A549 (cell line): ENCODE data around the gene COMMD3. TPM values are rescaled to one million over a fixed set of nuclear protein-coding genes. Genes with fewer than 3 reads are reported as not detected.
A peak's percentile ranks its signal among the peaks of the same experiment; 100 is the strongest.

Experiments
- ATAC-seq, 2 experiments: fragments of 200-7000 bp in 1 of 2; fragments of >200 bp in 1 of 2; cut with Nextera tagmentation in 1 of 2; cut with Tn5 transposase in 1 of 2; 3 replicates each; pipeline versions ENCODE4 v1.8.0 to v1.9.1; 2018 to 2020; ENCODE audit warnings: mild to moderate bottlenecking in 1 of 2, moderate library complexity in 1 of 2
- CTCF ChIA-PET: fragments of 300-600 bp; sonication (Branson Sonifier 250); formaldehyde crosslinking; extraction: SDS; loops from one replicate; lab custom pipeline; 2021; ENCODE audit warnings: antibody characterized with exemption, inconsistent platforms; lab: Yijun Ruan, JAX
- POLR2A ChIA-PET: fragments of 350-600 bp; formaldehyde crosslinking; extraction: SDS; loops from one replicate; lab custom pipeline; 2021; ENCODE audit warnings: antibody characterized with exemption, inconsistent platforms; lab: Yijun Ruan, JAX
- DNase-seq, 2 experiments: peaks; one replicate each; pipeline versions ENCODE4 v3.0.0 to v3.0.0-alpha.2; 2011 to 2016; ENCODE audit warnings: low read depth in 1 of 2, low spot score in 1 of 2
- FAIRE-seq: peaks from 2 replicates; lab custom pipeline; 2011; peaks lifted over from hg19 to GRCh38; lab: Jason Lieb, UNC
- H3K27ac ChIP-seq, 2 experiments: fragments of >200 bp; sonication (Bioruptor Twin); formaldehyde crosslinking; 3 replicates each; pipeline ENCODE4 v1.5.1; 2016 to 2017
- H3K4me1 ChIP-seq: fragments of >200 bp; sonication (Bioruptor Twin); formaldehyde crosslinking; 3 replicates; pipeline ENCODE4 v1.6.1; 2016
- H3K4me2 ChIP-seq: fragments of >200 bp; sonication (Bioruptor Twin); formaldehyde crosslinking; 3 replicates; pipeline ENCODE4 v1.6.1; 2016
- H3K4me3 ChIP-seq: fragments of >200 bp; sonication (Bioruptor Twin); formaldehyde crosslinking; 3 replicates; pipeline ENCODE4 v1.5.1; 2016
- H3K9me3 ChIP-seq: fragments of >200 bp; sonication (Bioruptor Twin); formaldehyde crosslinking; 3 replicates; pipeline ENCODE4 v1.6.1; 2016
- BHLHE40 ChIP-seq: IDR thresholded peaks from 2 replicates; pipeline ENCODE4 v1.6.1; 2012; ENCODE audit warnings: low read depth, low read length, inconsistent platforms
- CEBPB ChIP-seq, 2 experiments: fragments of >200 bp in 1 of 2; sonication (Bioruptor Twin) in 1 of 2; formaldehyde crosslinking in 1 of 2; IDR thresholded peaks; 2 replicates each; pipeline ENCODE4 v1.6.1; 2012 to 2016
- EHF ChIP-seq: fragments of 250-450 bp; sonication (Bioruptor Pico); IDR thresholded peaks from 2 replicates; pipeline ENCODE4 v1.5.0; 2020; ENCODE audit warnings: mild to moderate bottlenecking
- EP300 ChIP-seq, 2 experiments: fragments of >200 bp; sonication (Bioruptor Twin); formaldehyde crosslinking; IDR thresholded peaks; 2 replicates in 1 of 2; 3 replicates in 1 of 2; pipeline ENCODE4 v1.6.1; 2016 to 2017
- HEYL ChIP-seq: fragments of 250-450 bp; sonication (Bioruptor Pico); IDR thresholded peaks from 2 replicates; pipeline ENCODE4 v1.8.0; 2021; ENCODE audit warnings: mild to moderate bottlenecking, moderate library complexity
- HOXB13 ChIP-seq: fragments of 250-450 bp; sonication (Bioruptor Pico); IDR thresholded peaks from 2 replicates; pipeline ENCODE4 v1.5.0; 2020; ENCODE audit warnings: low read depth, mild to moderate bottlenecking, moderate library complexity
- NFE2L2 ChIP-seq: fragments of 150-350 bp; conservative IDR thresholded peaks from 2 replicates; pipeline ENCODE4 v1.6.1; 2014; ENCODE audit warnings: low read length
- PHF8 ChIP-seq: fragments of 200-600 bp; sonication (generic); IDR thresholded peaks from 2 replicates; pipeline ENCODE4 v1.6.1; 2016; ENCODE audit warnings: low read depth, mild to moderate bottlenecking, antibody characterized with exemption, moderate library complexity, borderline replicate concordance
- POLR2AphosphoS2 ChIP-seq: conservative IDR thresholded peaks from 2 replicates; pipeline ENCODE4 v1.6.1; 2012; ENCODE audit warnings: low read length, improper control_type of control experiment, inconsistent platforms
- RAD21 ChIP-seq, 2 experiments: fragments of >200 bp in 1 of 2; sonication (Bioruptor Twin) in 1 of 2; formaldehyde crosslinking in 1 of 2; IDR thresholded peaks in 1 of 2; conservative IDR thresholded peaks in 1 of 2; 2 replicates in 1 of 2; 3 replicates in 1 of 2; pipeline ENCODE4 v1.6.1; 2012 to 2018; ENCODE audit warnings: inconsistent platforms in 1 of 2
- RCOR1 ChIP-seq: fragments of 150-350 bp; IDR thresholded peaks from 2 replicates; pipeline ENCODE4 v1.6.1; 2014; ENCODE audit warnings: antibody characterized with exemption, low read length, low read depth
- RFX5 ChIP-seq: fragments of 450-650 bp; IDR thresholded peaks from 2 replicates; pipeline ENCODE4 v1.7.1; 2014; ENCODE audit warnings: antibody characterized with exemption, mild to moderate bottlenecking, moderate library complexity
- RNF2 ChIP-seq: fragments of 200-600 bp; sonication (generic); IDR thresholded peaks from 2 replicates; pipeline ENCODE4 v1.6.1; 2016; ENCODE audit warnings: low read depth, mild to moderate bottlenecking, antibody characterized with exemption, moderate library complexity, borderline replicate concordance
- ZFP36 ChIP-seq: fragments of 450-650 bp; IDR thresholded peaks from 2 replicates; pipeline ENCODE4 v1.6.1; 2014; ENCODE audit warnings: borderline replicate concordance; ENCODE audit not compliant: partially characterized antibody
- ZSCAN20 ChIP-seq: fragments of 250-450 bp; sonication (Bioruptor Pico); IDR thresholded peaks from 2 replicates; pipeline ENCODE4 v1.8.0; 2022; ENCODE audit warnings: mild to moderate bottlenecking, moderate library complexity
- WGBS: methylation state at CpG from one replicate; pipeline ENCODE4 v1.1.6; 2017; ENCODE audit errors: missing lambda C conversion rate; 5-methylcytosine and 5-hydroxymethylcytosine counted together
- polyA plus RNA-seq, 4 experiments: library from polyadenylated mRNA; depleted of rRNA in 3 of 4; stranded (reverse); fragments of >200 nt; fragmentation: RNase III in 1 of 4; extraction: RNeasy Plus Mini Kit Qiagen cat#74134 plus additional on column Dnase treatment in 1 of 4; gene quantifications; 2 replicates in 3 of 4; 3 replicates in 1 of 4; pipeline ENCODE4 v1.2.3, GENCODE V29; 2011 to 2017
- TF ChIP-seq, protein P1 (sequence below): fragments of >200 bp; sonication (Bioruptor Twin); formaldehyde crosslinking; IDR thresholded peaks from 3 replicates; pipeline ENCODE4 v1.5.1; 2016
- TF ChIP-seq, protein P2 (sequence below): fragments of 450-650 bp; IDR thresholded peaks from 2 replicates; pipeline ENCODE4 v1.6.1; 2014; ENCODE audit warnings: antibody characterized with exemption
- TF ChIP-seq, protein P3 (sequence below): fragments of 150-350 bp; IDR thresholded peaks from 2 replicates; pipeline ENCODE4 v1.6.1; 2014; ENCODE audit warnings: low read depth, mild to moderate bottlenecking, low read length
- TF ChIP-seq, protein P4 (sequence below): IDR thresholded peaks from 2 replicates; pipeline ENCODE4 v1.6.1; 2012; ENCODE audit warnings: low read depth, borderline replicate concordance
- TF ChIP-seq, protein P5 (sequence below): IDR thresholded peaks from 2 replicates; pipeline ENCODE4 v1.6.1; 2012

COMMD3 gene
- polyA plus RNA-seq, 2 of the 4 experiments (the other 2 are of a cell fraction) = 42.2 to 70.8 TPM

DNA sequence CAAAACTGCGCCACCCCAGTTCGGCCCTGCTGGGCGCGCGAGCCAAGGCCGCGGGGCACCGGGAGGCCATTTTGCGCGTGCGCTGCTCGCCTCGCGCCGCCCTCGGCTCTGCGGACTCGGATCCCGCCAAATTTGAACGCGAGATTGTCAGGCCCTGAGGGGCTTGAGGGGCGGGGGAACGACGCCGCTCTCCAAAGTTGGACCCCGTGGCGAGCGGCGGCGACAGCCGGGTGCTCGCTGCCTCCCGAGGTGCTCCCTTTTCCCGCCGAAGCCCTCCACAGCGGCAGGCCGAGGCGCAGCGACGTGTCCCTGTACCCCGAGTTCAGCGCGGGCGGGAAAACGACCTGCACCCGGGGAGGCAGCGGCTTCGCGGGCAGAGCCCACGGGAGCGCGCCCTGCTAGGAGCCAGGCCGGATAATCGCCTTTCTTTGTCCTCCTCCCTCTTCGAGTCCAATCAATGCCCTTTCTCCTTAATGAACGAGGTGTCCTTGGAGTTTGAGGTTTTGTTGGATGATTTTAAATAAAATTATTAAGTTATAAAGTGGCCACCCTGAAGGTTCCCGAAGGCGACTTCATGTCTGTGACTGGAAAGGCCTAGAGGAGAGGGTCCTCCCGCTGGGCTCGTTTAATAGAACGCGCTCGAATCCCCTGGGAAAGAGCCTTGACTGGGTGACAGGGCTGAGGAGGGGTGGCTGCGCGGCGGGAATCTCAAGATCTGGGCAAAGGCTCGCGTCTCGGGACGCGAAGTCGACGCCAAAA lies 18.4 kb downstream of the COMMD3 start:
- DNase-seq (no peak), ATAC-seq (peak in 1 of 2 experiments; percentile 12; a peak in 1 of 6 replicates), FAIRE-seq (no peak)
- no peak overlapping the region; a peak in 1 of 6 replicates for H3K27ac ChIP-seq
- TF ChIP-seq POLR2AphosphoS2 (no peak), PHF8 (no peak), HEYL (no peak), RAD21 (conservative IDR thresholded peaks at IDR 0.05 in 1 of 2, IDR thresholded peaks at IDR 0.05 in 1 of 2) (no peak), ZFP36 (no peak), HOXB13 (CRISPR knock-in tag) (no peak), RFX5 (no peak), NFE2L2 (no peak), ZSCAN20 (CRISPR knock-in tag) (no peak), EHF (no peak), CEBPB (IDR thresholded peaks at IDR 0.05) (no peak), EP300 (IDR thresholded peaks at IDR 0.05) (no peak), RCOR1 (no peak), BHLHE40 (no peak)
- TF ChIP-seq, protein P1, sequence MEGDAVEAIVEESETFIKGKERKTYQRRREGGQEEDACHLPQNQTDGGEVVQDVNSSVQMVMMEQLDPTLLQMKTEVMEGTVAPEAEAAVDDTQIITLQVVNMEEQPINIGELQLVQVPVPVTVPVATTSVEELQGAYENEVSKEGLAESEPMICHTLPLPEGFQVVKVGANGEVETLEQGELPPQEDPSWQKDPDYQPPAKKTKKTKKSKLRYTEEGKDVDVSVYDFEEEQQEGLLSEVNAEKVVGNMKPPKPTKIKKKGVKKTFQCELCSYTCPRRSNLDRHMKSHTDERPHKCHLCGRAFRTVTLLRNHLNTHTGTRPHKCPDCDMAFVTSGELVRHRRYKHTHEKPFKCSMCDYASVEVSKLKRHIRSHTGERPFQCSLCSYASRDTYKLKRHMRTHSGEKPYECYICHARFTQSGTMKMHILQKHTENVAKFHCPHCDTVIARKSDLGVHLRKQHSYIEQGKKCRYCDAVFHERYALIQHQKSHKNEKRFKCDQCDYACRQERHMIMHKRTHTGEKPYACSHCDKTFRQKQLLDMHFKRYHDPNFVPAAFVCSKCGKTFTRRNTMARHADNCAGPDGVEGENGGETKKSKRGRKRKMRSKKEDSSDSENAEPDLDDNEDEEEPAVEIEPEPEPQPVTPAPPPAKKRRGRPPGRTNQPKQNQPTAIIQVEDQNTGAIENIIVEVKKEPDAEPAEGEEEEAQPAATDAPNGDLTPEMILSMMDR = no peak
- TF ChIP-seq, protein P2, sequence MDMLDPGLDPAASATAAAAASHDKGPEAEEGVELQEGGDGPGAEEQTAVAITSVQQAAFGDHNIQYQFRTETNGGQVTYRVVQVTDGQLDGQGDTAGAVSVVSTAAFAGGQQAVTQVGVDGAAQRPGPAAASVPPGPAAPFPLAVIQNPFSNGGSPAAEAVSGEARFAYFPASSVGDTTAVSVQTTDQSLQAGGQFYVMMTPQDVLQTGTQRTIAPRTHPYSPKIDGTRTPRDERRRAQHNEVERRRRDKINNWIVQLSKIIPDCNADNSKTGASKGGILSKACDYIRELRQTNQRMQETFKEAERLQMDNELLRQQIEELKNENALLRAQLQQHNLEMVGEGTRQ = no peak
- TF ChIP-seq, protein P3, sequence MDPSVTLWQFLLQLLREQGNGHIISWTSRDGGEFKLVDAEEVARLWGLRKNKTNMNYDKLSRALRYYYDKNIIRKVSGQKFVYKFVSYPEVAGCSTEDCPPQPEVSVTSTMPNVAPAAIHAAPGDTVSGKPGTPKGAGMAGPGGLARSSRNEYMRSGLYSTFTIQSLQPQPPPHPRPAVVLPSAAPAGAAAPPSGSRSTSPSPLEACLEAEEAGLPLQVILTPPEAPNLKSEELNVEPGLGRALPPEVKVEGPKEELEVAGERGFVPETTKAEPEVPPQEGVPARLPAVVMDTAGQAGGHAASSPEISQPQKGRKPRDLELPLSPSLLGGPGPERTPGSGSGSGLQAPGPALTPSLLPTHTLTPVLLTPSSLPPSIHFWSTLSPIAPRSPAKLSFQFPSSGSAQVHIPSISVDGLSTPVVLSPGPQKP = no peak
- ChIA-PET CTCF (interaction anchor here (0.9 kb wide), 1 partner anchor 331 kb away, joined by 3 read pairs; the partner anchor contains the start of gene DNAJC1), POLR2A (no interaction called here)
- H3K4me3 ChIP-seq = no peak overlapping the region
- H3K4me2 ChIP-seq = peak overlapping the region; percentile 93
- 96% methylated on average over 73 of the region's 73 CpGs for WGBS
- H3K9me3 ChIP-seq = no peaks in the 10 kb centered on the region
- peaks cover 10% of the 10 kb centered on the region; the same call in 1 of the 3 replicates for H3K4me1 ChIP-seq

DNA sequence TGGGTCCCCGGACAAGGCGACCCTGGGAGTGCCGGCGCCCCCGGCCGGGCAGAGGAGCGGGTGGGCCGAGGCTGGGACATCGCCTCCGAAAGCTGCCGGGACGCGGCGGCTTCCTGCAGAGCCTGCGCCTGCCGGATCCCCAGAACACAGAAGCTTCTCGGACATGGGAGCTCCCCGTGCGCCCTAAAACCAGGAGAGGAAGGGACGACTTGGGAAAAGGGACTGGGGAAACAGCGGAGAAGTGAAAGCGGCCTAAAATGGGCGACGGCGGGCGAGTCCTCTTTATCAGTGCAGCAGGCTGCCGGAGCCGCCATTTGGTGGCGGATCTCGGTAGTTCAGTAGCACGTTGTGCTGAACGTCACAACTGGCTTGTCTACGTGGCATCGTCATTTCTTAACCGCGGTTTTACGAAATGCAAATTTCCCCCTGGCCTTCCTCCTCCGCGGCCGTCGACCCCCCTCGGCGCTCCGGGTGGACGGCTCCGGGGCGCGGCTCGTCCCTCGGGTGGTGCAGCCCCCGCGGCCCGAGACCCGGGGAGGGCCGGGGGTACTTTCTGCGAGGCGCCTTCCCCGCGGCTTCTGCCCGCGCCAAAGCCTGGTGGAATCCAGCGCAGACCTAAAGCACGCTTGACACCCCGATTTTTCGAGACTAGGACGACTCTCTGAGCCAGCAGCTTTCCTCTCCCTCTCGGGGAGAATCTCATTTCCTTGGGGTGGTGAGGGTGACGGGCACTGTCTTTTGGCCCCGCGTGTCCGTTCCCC lies 19.2 kb downstream of the COMMD3 start:
- TF ChIP-seq, protein P4, sequence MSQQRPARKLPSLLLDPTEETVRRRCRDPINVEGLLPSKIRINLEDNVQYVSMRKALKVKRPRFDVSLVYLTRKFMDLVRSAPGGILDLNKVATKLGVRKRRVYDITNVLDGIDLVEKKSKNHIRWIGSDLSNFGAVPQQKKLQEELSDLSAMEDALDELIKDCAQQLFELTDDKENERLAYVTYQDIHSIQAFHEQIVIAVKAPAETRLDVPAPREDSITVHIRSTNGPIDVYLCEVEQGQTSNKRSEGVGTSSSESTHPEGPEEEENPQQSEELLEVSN = peak; percentile 71; the same call in 1 of the 2 replicates
- TF ChIP-seq, protein P5, sequence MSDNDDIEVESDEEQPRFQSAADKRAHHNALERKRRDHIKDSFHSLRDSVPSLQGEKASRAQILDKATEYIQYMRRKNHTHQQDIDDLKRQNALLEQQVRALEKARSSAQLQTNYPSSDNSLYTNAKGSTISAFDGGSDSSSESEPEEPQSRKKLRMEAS = peak; percentile 43; the same call in 1 of the 2 replicates
- TF ChIP-seq RNF2 = no peak
- peak in 1 of 2 experiments; percentile 74; a peak in 4 of 6 replicates for ATAC-seq
- 37% methylated on average over 60 of the region's 71 CpGs for whole genome bisulfite sequencing
- Histone ChIP-seq H3K4me2 (peak overlapping the region; percentile 93), H3K27ac (peak overlapping the region; percentile 63 to 81; a peak in 5 of 6 replicates), H3K9me3 (no peaks in the 10 kb centered on the region), H3K4me3 (peak overlapping the region; percentile 48), H3K4me1 (peaks cover 13% of the 10 kb centered on the region; the same call in 1 of the 3 replicates)
- POLR2A ChIA-PET = no interaction called here
- FAIRE-seq = no peak
- DNase-seq = peak; percentile 46 to 52
- CTCF ChIA-PET = interaction anchor here (0.9 kb wide), 1 partner anchor 332 kb away, joined by 3 read pairs; the partner anchor contains the start of gene DNAJC1
